Measurements from ENCODE around the gene TUBGCP6. TPM values are rescaled to one million over a fixed set of nuclear protein-coding genes. Genes with fewer than 3 reads are reported as not detected.

TUBGCP6 gene
- total and polyA plus RNA-seq, 2 experiments from 2014 or later, result 18.6 to 47.1 TPM

DNA sequence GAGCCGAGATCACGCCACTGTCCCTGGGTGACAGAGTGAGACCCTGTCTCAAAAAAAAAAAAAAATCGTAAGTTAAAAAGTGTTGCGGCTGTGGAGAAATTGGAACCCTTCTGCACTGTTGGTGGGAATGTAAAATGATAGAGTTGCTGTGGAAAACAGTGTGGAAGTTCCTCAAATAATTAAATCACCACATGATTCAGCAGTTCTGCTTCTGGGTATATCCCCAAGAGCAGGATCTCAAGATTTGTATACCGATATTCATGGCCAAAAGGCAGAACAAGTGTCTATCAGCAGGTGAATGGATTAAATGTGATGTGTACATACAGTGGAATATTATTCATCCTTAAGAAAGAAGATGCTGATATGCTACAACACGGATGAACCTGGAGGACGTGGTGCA lies 40.3 kb downstream of the TUBGCP6 start:
- no peaks in the 10 kb centered on the region; the same call in 1 of the 2 replicates for H3K36me3 ChIP-seq (ENCODE audit: insufficient read depth)
- TF ChIP-seq EZH2phosphoT487 (IDR thresholded peaks at IDR 0.05; ENCODE audit: unreplicated experiment) (no peak), CREB1 (CRISPR knock-in tag; IDR thresholded peaks at IDR 0.05; ENCODE audit: low read depth) (no peak), POLR2AphosphoS5 (IDR thresholded peaks at IDR 0.05; ENCODE audit: low read depth) (no peak), ZNF114 (CRISPR knock-in tag; IDR thresholded peaks at IDR 0.05) (no peak), STAT1 (IDR thresholded peaks at IDR 0.05; ENCODE audit: unreplicated experiment) (no peak), ZNF331 (CRISPR knock-in tag; IDR thresholded peaks at IDR 0.05; ENCODE audit: low read depth) (no peak), JUNB (IDR thresholded peaks at IDR 0.05; ENCODE audit: unreplicated experiment) (no peak), EZH2 (IDR thresholded peaks at IDR 0.05; ENCODE audit: low read depth, unreplicated experiment) (no peak)
- TF ChIP-seq, protein P1, sequence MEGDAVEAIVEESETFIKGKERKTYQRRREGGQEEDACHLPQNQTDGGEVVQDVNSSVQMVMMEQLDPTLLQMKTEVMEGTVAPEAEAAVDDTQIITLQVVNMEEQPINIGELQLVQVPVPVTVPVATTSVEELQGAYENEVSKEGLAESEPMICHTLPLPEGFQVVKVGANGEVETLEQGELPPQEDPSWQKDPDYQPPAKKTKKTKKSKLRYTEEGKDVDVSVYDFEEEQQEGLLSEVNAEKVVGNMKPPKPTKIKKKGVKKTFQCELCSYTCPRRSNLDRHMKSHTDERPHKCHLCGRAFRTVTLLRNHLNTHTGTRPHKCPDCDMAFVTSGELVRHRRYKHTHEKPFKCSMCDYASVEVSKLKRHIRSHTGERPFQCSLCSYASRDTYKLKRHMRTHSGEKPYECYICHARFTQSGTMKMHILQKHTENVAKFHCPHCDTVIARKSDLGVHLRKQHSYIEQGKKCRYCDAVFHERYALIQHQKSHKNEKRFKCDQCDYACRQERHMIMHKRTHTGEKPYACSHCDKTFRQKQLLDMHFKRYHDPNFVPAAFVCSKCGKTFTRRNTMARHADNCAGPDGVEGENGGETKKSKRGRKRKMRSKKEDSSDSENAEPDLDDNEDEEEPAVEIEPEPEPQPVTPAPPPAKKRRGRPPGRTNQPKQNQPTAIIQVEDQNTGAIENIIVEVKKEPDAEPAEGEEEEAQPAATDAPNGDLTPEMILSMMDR (conservative IDR thresholded peaks at IDR 0.05; ENCODE audit: low read depth in 2 of 2), result no peak
- TF ChIP-seq, protein P2, sequence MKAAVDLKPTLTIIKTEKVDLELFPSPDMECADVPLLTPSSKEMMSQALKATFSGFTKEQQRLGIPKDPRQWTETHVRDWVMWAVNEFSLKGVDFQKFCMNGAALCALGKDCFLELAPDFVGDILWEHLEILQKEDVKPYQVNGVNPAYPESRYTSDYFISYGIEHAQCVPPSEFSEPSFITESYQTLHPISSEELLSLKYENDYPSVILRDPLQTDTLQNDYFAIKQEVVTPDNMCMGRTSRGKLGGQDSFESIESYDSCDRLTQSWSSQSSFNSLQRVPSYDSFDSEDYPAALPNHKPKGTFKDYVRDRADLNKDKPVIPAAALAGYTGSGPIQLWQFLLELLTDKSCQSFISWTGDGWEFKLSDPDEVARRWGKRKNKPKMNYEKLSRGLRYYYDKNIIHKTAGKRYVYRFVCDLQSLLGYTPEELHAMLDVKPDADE (IDR thresholded peaks at IDR 0.05), result no peak
- TF ChIP-seq, protein P3, sequence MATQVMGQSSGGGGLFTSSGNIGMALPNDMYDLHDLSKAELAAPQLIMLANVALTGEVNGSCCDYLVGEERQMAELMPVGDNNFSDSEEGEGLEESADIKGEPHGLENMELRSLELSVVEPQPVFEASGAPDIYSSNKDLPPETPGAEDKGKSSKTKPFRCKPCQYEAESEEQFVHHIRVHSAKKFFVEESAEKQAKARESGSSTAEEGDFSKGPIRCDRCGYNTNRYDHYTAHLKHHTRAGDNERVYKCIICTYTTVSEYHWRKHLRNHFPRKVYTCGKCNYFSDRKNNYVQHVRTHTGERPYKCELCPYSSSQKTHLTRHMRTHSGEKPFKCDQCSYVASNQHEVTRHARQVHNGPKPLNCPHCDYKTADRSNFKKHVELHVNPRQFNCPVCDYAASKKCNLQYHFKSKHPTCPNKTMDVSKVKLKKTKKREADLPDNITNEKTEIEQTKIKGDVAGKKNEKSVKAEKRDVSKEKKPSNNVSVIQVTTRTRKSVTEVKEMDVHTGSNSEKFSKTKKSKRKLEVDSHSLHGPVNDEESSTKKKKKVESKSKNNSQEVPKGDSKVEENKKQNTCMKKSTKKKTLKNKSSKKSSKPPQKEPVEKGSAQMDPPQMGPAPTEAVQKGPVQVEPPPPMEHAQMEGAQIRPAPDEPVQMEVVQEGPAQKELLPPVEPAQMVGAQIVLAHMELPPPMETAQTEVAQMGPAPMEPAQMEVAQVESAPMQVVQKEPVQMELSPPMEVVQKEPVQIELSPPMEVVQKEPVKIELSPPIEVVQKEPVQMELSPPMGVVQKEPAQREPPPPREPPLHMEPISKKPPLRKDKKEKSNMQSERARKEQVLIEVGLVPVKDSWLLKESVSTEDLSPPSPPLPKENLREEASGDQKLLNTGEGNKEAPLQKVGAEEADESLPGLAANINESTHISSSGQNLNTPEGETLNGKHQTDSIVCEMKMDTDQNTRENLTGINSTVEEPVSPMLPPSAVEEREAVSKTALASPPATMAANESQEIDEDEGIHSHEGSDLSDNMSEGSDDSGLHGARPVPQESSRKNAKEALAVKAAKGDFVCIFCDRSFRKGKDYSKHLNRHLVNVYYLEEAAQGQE (IDR thresholded peaks at IDR 0.05; ENCODE audit: unreplicated experiment), result no peak
- TF ChIP-seq, protein P4, sequence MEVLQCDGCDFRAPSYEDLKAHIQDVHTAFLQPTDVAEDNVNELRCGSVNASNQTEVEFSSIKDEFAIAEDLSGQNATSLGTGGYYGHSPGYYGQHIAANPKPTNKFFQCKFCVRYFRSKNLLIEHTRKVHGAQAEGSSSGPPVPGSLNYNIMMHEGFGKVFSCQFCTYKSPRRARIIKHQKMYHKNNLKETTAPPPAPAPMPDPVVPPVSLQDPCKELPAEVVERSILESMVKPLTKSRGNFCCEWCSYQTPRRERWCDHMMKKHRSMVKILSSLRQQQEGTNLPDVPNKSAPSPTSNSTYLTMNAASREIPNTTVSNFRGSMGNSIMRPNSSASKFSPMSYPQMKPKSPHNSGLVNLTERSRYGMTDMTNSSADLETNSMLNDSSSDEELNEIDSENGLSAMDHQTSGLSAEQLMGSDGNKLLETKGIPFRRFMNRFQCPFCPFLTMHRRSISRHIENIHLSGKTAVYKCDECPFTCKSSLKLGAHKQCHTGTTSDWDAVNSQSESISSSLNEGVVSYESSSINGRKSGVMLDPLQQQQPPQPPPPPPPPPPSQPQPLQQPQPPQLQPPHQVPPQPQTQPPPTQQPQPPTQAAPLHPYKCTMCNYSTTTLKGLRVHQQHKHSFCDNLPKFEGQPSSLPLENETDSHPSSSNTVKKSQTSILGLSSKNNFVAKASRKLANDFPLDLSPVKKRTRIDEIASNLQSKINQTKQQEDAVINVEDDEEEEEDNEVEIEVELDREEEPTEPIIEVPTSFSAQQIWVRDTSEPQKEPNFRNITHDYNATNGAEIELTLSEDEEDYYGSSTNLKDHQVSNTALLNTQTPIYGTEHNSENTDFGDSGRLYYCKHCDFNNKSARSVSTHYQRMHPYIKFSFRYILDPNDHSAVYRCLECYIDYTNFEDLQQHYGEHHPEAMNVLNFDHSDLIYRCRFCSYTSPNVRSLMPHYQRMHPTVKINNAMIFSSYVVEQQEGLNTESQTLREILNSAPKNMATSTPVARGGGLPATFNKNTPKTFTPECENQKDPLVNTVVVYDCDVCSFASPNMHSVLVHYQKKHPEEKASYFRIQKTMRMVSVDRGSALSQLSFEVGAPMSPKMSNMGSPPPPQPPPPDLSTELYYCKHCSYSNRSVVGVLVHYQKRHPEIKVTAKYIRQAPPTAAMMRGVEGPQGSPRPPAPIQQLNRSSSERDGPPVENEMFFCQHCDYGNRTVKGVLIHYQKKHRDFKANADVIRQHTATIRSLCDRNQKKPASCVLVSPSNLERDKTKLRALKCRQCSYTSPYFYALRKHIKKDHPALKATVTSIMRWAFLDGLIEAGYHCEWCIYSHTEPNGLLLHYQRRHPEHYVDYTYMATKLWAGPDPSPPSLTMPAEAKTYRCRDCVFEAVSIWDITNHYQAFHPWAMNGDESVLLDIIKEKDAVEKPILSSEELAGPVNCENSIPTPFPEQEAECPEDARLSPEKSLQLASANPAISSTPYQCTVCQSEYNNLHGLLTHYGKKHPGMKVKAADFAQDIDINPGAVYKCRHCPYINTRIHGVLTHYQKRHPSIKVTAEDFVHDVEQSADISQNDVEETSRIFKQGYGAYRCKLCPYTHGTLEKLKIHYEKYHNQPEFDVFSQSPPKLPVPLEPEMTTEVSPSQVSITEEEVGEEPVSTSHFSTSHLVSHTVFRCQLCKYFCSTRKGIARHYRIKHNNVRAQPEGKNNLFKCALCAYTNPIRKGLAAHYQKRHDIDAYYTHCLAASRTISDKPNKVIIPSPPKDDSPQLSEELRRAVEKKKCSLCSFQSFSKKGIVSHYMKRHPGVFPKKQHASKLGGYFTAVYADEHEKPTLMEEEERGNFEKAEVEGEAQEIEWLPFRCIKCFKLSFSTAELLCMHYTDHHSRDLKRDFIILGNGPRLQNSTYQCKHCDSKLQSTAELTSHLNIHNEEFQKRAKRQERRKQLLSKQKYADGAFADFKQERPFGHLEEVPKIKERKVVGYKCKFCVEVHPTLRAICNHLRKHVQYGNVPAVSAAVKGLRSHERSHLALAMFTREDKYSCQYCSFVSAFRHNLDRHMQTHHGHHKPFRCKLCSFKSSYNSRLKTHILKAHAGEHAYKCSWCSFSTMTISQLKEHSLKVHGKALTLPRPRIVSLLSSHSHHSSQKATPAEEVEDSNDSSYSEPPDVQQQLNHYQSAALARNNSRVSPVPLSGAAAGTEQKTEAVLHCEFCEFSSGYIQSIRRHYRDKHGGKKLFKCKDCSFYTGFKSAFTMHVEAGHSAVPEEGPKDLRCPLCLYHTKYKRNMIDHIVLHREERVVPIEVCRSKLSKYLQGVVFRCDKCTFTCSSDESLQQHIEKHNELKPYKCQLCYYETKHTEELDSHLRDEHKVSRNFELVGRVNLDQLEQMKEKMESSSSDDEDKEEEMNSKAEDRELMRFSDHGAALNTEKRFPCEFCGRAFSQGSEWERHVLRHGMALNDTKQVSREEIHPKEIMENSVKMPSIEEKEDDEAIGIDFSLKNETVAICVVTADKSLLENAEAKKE (CRISPR knock-in tag; IDR thresholded peaks at IDR 0.05), result no peak
- H3F3A ChIP-seq (replicated peaks; ENCODE audit: low read depth), result peaks cover 7% of the 10 kb centered on the region
- Mint-ChIP-seq H3K4me1 (peaks cover 11% of the 10 kb centered on the region), H3K27ac (no peak overlapping the region), H3K9me3 (peaks cover 6% of the 10 kb centered on the region; the same call in 2 of the 3 replicates), H3K4me3 (no peak overlapping the region), H3K27me3 (ENCODE audit: insufficient read depth, low read depth, poor library complexity) (peaks cover 11% of the 10 kb centered on the region), H3K36me3 (ENCODE audit: low read depth) (peaks cover 30% of the 10 kb centered on the region)
- peaks cover 21% of the 10 kb centered on the region for H3K79me2 ChIP-seq (replicated peaks; ENCODE audit: insufficient read depth)
- ATAC-seq (no peak), DNase-seq (ENCODE audit: low spot score) (no peak)
- no peak overlapping the region for H2AFZ ChIP-seq
- no peak overlapping the region for H3K27ac ChIP-seq (ENCODE audit: low read depth)
- peaks cover 9% of the 10 kb centered on the region; the same call in 1 of the 2 replicates for H3K27me3 ChIP-seq (ENCODE audit: insufficient read depth)
- no peak overlapping the region for H3K4me3 ChIP-seq
- peaks cover 11% of the 10 kb centered on the region for H4K20me1 ChIP-seq (replicated peaks; ENCODE audit: insufficient read depth)
- H3K9me2 ChIP-seq (ENCODE audit: insufficient read depth), result no peaks in the 10 kb centered on the region
- peaks cover 8% of the 10 kb centered on the region; the same call in 1 of the 2 replicates for H3K4me1 ChIP-seq (ENCODE audit: insufficient read depth)
- no peak overlapping the region for H3K4me2 ChIP-seq
